Parathyroid adenoma (tissue), 2 donors: ENCODE results near the gene ACO2.
"Not testable (repeated sequence)": the region's sequence is repeated elsewhere in the genome, so short reads cannot be mapped to it uniquely, and the experiment has no call there.

Source experiments
- H2AFZ ChIP-seq: fragments of 300-600 bp; sonication (generic); one replicate; pipeline ENCODE4 v1.7.0; 2017; ENCODE audit warnings: antibody characterized with exemption, mild to moderate bottlenecking
- H3K27ac ChIP-seq: fragments of 300-600 bp; sonication (generic); one replicate; pipeline ENCODE4 v1.7.0; 2017
- H3K27me3 ChIP-seq: fragments of 300-600 bp; sonication (generic); one replicate; pipeline ENCODE4 v1.7.0; 2017; ENCODE audit warnings: low read length; ENCODE audit not compliant: control insufficient read depth, insufficient read depth
- H3K36me3 ChIP-seq: fragments of 300-600 bp; sonication (generic); one replicate; pipeline ENCODE4 v1.7.0; 2017; ENCODE audit warnings: low read length; ENCODE audit not compliant: control insufficient read depth, insufficient read depth
- H3K4me1 ChIP-seq: fragments of 300-600 bp; sonication (generic); one replicate; pipeline ENCODE4 v1.7.0; 2017; ENCODE audit warnings: control low read depth
- H3K4me2 ChIP-seq: fragments of 300-600 bp; sonication (generic); one replicate; pipeline ENCODE4 v1.7.0; 2017; ENCODE audit warnings: low read length
- H3K4me3 ChIP-seq: fragments of 300-600 bp; sonication (generic); one replicate; pipeline ENCODE4 v1.7.0; 2017; ENCODE audit warnings: low read depth, low read length
- H3K79me2 ChIP-seq: fragments of 300-600 bp; sonication (generic); one replicate; pipeline ENCODE4 v1.7.0; 2017; ENCODE audit warnings: control low read depth
- H3K9ac ChIP-seq: fragments of 300-600 bp; sonication (generic); one replicate; pipeline ENCODE4 v1.7.0; 2017; ENCODE audit warnings: mild to moderate bottlenecking
- H3K9me3 ChIP-seq: fragments of 300-600 bp; sonication (generic); one replicate; pipeline ENCODE4 v1.7.0; 2017; ENCODE audit warnings: low read length; ENCODE audit not compliant: control insufficient read depth
- CTCF ChIP-seq: fragments of 300-600 bp; sonication (generic); IDR thresholded peaks from one replicate; pipeline ENCODE4 v1.7.0; 2017; ENCODE audit warnings: antibody characterized with exemption, mild to moderate bottlenecking
- donor health status: primary hyperparathyroidism.

The ACO2 gene

GRCh38 chr22:41431656-41432055 lies 37.3 kb upstream of the ACO2 start:
- Histone ChIP-seq H2AFZ (no peak overlapping the region), H3K27me3 (no peaks in the 10 kb centered on the region), H3K4me2 (no peak overlapping the region), H3K36me3 (no peaks in the 10 kb centered on the region), H3K4me3 (no peak overlapping the region), H3K9ac (no peak overlapping the region), H3K27ac (no peak overlapping the region), H3K9me3 (no peaks in the 10 kb centered on the region), H3K4me1 (no peaks in the 10 kb centered on the region), H3K79me2 (peaks cover 23% of the 10 kb centered on the region)
- no peak for TF ChIP-seq CTCF

- H3K4me1 ChIP-seq, H3K36me3 ChIP-seq, H2AFZ ChIP-seq, H3K4me2 ChIP-seq, H3K27ac ChIP-seq, H3K27me3 ChIP-seq, H3K4me3 ChIP-seq, H3K9me3 ChIP-seq, H3K9ac ChIP-seq: not testable (repeated sequence)
- H3K79me2 ChIP-seq = peaks cover 24% of the 10 kb centered on the region
Measured at GRCh38 chr22:41433480-41433879, 35.4 kb upstream of the ACO2 start.

- not testable (repeated sequence) for H3K9me3 ChIP-seq, H3K36me3 ChIP-seq, H3K4me2 ChIP-seq, H3K9ac ChIP-seq, H2AFZ ChIP-seq, H3K4me1 ChIP-seq, H3K27me3 ChIP-seq, H3K4me3 ChIP-seq, H3K27ac ChIP-seq
- peaks cover 24% of the 10 kb centered on the region for H3K79me2 ChIP-seq
Measured at GRCh38 chr22:41434361-41435003, 34.4 kb upstream of the ACO2 start.

- no peak overlapping the region for H3K4me3 ChIP-seq
- H3K79me2 ChIP-seq = peaks cover 24% of the 10 kb centered on the region
- H2AFZ ChIP-seq = no peak overlapping the region
- H3K27me3 ChIP-seq = no peaks in the 10 kb centered on the region
- H3K9me3 ChIP-seq = no peaks in the 10 kb centered on the region
- TF ChIP-seq CTCF = no peak
- no peak overlapping the region for H3K27ac ChIP-seq
- peaks cover 9% of the 10 kb centered on the region for H3K4me1 ChIP-seq
- no peak overlapping the region for H3K4me2 ChIP-seq
- no peak overlapping the region for H3K9ac ChIP-seq
- H3K36me3 ChIP-seq = no peaks in the 10 kb centered on the region
Measured at GRCh38 chr22:41435560-41435959, 33.4 kb upstream of the ACO2 start.

GRCh38 chr22:41436322-41437113 lies 32.4 kb upstream of the ACO2 start:
- H3K27ac ChIP-seq = no peak overlapping the region
- no peak overlapping the region for H3K9ac ChIP-seq
- no peak overlapping the region for H3K4me3 ChIP-seq
- H3K36me3 ChIP-seq = no peaks in the 10 kb centered on the region
- no peak overlapping the region for H3K4me2 ChIP-seq
- H3K27me3 ChIP-seq = no peaks in the 10 kb centered on the region
- H3K79me2 ChIP-seq = peaks cover 27% of the 10 kb centered on the region
- peaks cover 11% of the 10 kb centered on the region for H3K4me1 ChIP-seq
- no peak overlapping the region for H2AFZ ChIP-seq
- H3K9me3 ChIP-seq = no peaks in the 10 kb centered on the region
- no peak for TF ChIP-seq CTCF
